Adrenal gland (tissue), 12 donors: ENCODE results near the gene XCR1. TPM values are rescaled to one million over a fixed set of nuclear protein-coding genes. Genes with fewer than 3 reads are reported as not detected.

Source experiments
- DNase-seq, 7 donors: peaks; one replicate each; pipeline ENCODE4 v3.0.0-alpha.2; 2019 to 2020
- H3K27ac ChIP-seq, 5 donors: fragments of 200-600 bp; sonication (generic) in 4 of 5; 1 replicate in 3 of 5; 2 replicates in 2 of 5; pipeline versions ENCODE4 v1.5.1 to v1.8.0; 2016 to 2020; ENCODE audit warnings: mild to moderate bottlenecking in 1 of 5
- H3K27me3 ChIP-seq: fragments of 200-600 bp; 2 replicates; pipeline ENCODE4 v1.8.0; 2021
- H3K36me3 ChIP-seq, 2 donors: fragments of 200-600 bp; replicated peaks in 1 of 2; 1 replicate in 1 of 2; 2 replicates in 1 of 2; pipeline versions ENCODE4 v1.5.1 to v1.8.0; 2018 to 2022
- H3K4me1 ChIP-seq, 2 donors: fragments of 200-600 bp; replicated peaks in 1 of 2; 1 replicate in 1 of 2; 2 replicates in 1 of 2; pipeline versions ENCODE4 v1.5.1 to v1.8.0; 2018 to 2021
- H3K4me3 ChIP-seq, 4 donors: fragments of 200-600 bp; sonication (generic) in 3 of 4; one replicate each; pipeline ENCODE4 v1.5.1; 2016 to 2018
- H3K9me3 ChIP-seq, 3 donors: fragments of 200-600 bp; sonication (generic) in 1 of 3; replicated peaks in 1 of 3; 1 replicate in 2 of 3; 2 replicates in 1 of 3; pipeline versions ENCODE4 v1.5.1 to v1.8.0; 2016 to 2021
- POLR2A ChIP-seq, 2 donors: fragments of 450-650 bp; IDR thresholded peaks; one replicate each; pipeline ENCODE4 v1.6.1; 2017; ENCODE audit warnings: antibody characterized with exemption in 2 of 2, mild to moderate bottlenecking in 2 of 2, moderate library complexity in 1 of 2
- WGBS, 4 donors: extraction: QIAGEN DNeasy Blood & Tissue Kit in 2 of 4; methylation state at CpG; one replicate each; pipeline versions ENCODE4 v1.1.5 to v1.1.7; 2013 to 2017; 5-methylcytosine and 5-hydroxymethylcytosine counted together
- intact Hi-C, 2 donors: fragments of 100-400 bp; cut with DNase I; formaldehyde crosslinking; loops; one replicate each; pipeline versions ENCODE4 v1.14.1 to v1.15.0; 2022 to 2023
- polyA plus RNA-seq, 3 donors: library from polyadenylated mRNA; stranded (reverse); fragments of 200-250 nt in 2 of 3; fragments of 350-450 nt in 1 of 3; fragmentation: Illumina TruSeq in 1 of 3; extraction: RNeasy Lipid Tissue Mini Kit (QIAGEN cat#74804) in 1 of 3; gene quantifications; one replicate each; pipeline ENCODE4 v1.2.3, GENCODE V29; 2013 to 2014
- total RNA-seq, 9 donors: library from RNA; depleted of rRNA in 4 of 9; stranded (reverse); fragments of >200 nt in 4 of 9; fragments of 120-200 nt in 1 of 9; fragmentation: NEBNext Ultra II Directional in 1 of 9; extraction: Animal tissue kit (Norgen Biotek cat#: 25700) in 1 of 9; gene quantifications; one replicate each; pipeline versions ENCODE4 v1.1.0 to v1.2.4, GENCODE V29; 2013 to 2023
- TF ChIP-seq, protein P1 (sequence below), 6 experiments: fragments of 450-650 bp in 4 of 6; fragments of 200-600 bp in 2 of 6; sonication (generic) in 1 of 6; IDR thresholded peaks; 1 replicate in 5 of 6; 2 replicates in 1 of 6; pipeline versions ENCODE4 v1.5.1 to v1.8.0; 2016 to 2021; ENCODE audit warnings: antibody characterized with exemption in 6 of 6, mild to moderate bottlenecking in 2 of 6, moderate library complexity in 1 of 6
- donor health status: healthy with polysubstance abuse.
- donor health status: Bipolar disorder and iron deficiency.
- donor health status: DM: yes; HTN: yes; CAD: no.
- donor health status: DM: no; HTN: no; CAD: no.
- donor health status: DM: no; HTN: no; CAD: no.
- donor health status: DM: yes; HTN: yes; CAD: no.

Gene XCR1
- total and polyA plus RNA-seq, 12 donors: under 0.01 to 0.18 (median 0.13) TPM; not detected in 5

DNA sequence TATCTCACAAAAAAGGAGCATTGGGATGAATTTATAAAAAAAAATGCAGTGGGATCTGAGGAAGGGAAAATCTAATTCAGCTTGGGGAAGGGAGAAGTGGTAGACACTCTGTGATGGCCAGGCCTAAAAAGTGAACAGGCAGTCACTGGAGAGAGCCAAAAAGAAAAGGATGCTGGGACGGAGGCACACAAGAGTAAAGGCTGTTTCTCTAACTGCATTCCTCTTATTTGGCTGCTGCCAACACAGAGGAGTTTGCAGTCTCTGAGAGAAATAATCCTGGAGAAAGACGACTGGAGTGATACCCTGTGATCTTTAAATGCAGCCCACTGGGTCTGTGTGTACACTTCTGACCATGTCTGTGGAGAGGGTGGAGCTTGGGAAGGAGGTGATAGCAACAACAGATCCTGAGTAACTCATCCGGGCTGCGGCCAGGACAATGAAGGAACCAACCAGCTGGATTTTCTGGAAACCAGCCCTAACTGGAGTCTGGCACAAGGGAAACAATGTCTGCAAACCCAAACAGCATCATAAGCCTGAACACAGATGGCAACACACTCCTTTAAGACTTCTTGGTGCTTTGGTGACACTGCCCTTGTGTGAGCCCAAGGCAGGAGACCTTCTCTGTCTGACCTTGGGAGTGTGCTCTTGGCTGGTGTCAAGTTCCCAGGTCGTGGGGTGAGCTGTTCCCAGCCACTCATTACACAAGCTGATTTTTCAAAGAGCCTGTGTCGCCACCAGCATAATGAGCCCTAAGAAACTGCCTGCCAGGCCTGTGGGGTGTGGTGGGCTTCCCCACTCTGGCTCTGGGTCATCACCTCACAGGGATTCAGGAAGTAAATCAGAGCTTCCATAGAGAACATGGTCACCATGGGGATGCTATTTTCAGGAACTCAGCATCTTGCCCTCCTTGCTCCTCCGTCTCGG is 39.7 kb downstream of the XCR1 start:
- peak in 6 of 7 donors; percentile 55 to 79 (median 66) for DNase-seq
- TF ChIP-seq, protein P1, sequence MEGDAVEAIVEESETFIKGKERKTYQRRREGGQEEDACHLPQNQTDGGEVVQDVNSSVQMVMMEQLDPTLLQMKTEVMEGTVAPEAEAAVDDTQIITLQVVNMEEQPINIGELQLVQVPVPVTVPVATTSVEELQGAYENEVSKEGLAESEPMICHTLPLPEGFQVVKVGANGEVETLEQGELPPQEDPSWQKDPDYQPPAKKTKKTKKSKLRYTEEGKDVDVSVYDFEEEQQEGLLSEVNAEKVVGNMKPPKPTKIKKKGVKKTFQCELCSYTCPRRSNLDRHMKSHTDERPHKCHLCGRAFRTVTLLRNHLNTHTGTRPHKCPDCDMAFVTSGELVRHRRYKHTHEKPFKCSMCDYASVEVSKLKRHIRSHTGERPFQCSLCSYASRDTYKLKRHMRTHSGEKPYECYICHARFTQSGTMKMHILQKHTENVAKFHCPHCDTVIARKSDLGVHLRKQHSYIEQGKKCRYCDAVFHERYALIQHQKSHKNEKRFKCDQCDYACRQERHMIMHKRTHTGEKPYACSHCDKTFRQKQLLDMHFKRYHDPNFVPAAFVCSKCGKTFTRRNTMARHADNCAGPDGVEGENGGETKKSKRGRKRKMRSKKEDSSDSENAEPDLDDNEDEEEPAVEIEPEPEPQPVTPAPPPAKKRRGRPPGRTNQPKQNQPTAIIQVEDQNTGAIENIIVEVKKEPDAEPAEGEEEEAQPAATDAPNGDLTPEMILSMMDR (IDR thresholded peaks at IDR 0.05): no peak
- peak in 1 of 2 donors; percentile 16 for TF ChIP-seq POLR2A (IDR thresholded peaks at IDR 0.05)
- intact Hi-C loops: no loop called here
- Histone ChIP-seq H3K4me1 (peaks cover 20 to 60% of the 10 kb centered on the region in 2 donors), H3K4me3 (no peak overlapping the region), H3K36me3 (peaks cover 0 to 21% of the 10 kb centered on the region in 2 donors), H3K27ac (peak overlapping the region in 4 of 5 donors; percentile 5 to 71 (median 58)), H3K9me3 (no peaks in the 10 kb centered on the region), H3K27me3 (no peaks in the 10 kb centered on the region)
- 35 to 50% (median 41%) methylated on average over 7 to 8 of the region's 8 CpGs for WGBS, 4 donors

DNA sequence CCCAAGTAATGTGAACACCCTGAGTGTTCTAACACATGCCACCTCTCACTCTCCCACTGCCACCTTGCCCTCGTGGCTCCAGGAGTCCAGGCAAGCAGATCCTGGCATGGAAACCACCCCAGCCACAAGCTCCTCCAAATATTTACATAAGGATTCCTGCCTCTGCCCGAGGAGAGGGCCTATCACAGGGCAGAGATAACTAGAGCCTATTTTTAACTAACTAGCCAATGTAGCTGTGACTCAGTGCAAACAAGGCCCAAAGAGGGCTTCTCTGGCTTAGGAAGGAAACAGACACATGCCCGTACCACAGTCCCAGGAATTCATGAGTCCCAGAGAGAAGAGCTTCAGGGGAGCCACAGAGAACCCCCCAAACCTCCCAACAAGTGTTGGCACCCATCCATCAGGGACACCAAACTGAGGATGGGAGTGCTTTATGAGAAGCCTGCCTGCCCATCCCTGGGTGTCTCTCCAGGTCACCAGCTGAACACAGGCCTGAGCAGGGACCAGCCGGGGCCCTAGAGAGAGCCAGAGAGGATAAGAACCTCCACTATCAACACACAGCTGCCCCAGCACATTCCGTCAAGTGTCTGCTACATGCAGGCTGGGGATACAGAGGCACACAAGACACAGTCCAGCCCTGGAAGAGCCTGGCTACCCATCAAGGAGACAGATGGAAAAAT is 40.8 kb downstream of the XCR1 start:
- H3K4me1 ChIP-seq: peaks cover 20 to 53% of the 10 kb centered on the region in 2 donors
- H3K9me3 ChIP-seq: no peaks in the 10 kb centered on the region
- intact Hi-C loops: no loop called here
- no peaks in the 10 kb centered on the region for H3K27me3 ChIP-seq
- no peak for TF ChIP-seq POLR2A (IDR thresholded peaks at IDR 0.05)
- TF ChIP-seq, protein P1 (IDR thresholded peaks at IDR 0.05): no peak
- H3K4me3 ChIP-seq: no peak overlapping the region
- H3K27ac ChIP-seq: peak overlapping the region in 3 of 5 donors; percentile 13 to 71 (median 61)
- 57 to 68% (median 60%) methylated on average over 3 to 5 of the region's 5 CpGs for WGBS, 4 donors
- H3K36me3 ChIP-seq: peaks cover 0 to 31% of the 10 kb centered on the region in 2 donors
- peak in 5 of 7 donors; percentile 41 to 55 (median 51) for DNase-seq

DNA sequence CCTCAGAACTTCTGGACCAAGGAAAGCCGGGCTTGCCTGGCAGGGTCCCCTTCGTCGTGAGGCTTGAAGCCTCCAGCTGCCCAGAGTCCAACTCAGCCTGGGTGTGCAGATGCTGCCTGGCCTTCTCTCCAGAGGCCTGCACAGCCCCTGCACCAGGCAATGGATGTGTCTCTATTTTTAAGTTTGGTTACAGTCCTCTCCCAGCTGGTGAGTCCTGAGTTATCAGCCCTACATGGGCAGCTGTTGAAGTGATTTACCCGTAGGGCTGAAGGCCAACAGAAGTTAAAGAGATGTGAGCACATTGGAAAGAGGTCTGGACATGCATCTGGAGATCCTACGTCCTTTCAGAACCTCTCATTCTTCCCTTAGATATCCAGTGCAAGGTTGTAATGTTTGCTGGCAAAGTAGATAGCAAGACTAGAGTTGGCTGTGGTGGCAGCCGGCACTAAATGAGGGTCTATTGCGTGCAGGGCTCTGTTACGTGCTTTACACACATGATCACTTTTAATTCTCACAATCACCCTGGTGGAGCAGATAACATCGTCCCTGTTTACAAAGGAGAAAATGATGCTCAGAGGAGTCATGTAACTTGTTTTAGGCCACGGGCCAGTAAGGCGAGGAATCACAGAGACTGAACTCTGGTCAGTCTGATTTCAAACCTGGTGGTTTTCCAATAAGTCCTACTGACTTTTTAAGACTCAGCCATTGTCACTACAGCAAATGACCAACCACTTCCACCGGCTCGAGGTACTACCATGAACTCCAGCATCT is 41.6 kb downstream of the XCR1 start:
- no peak for DNase-seq
- 87 to 91% (median 89%) methylated on average over 10 to 13 of the region's 13 CpGs for WGBS, 4 donors
- Histone ChIP-seq H3K9me3 (no peaks in the 10 kb centered on the region), H3K27ac (peak overlapping the region in 3 of 5 donors; percentile 13 to 71 (median 61)), H3K27me3 (no peaks in the 10 kb centered on the region), H3K4me1 (peaks cover 20 to 54% of the 10 kb centered on the region in 2 donors), H3K4me3 (no peak overlapping the region), H3K36me3 (peaks cover 0 to 38% of the 10 kb centered on the region in 2 donors)
- intact Hi-C loops: no loop called here
- TF ChIP-seq, protein P1 (IDR thresholded peaks at IDR 0.05): no peak
- no peak for TF ChIP-seq POLR2A (IDR thresholded peaks at IDR 0.05)
